ENCODE results near the gene NCOA1.

DNA sequence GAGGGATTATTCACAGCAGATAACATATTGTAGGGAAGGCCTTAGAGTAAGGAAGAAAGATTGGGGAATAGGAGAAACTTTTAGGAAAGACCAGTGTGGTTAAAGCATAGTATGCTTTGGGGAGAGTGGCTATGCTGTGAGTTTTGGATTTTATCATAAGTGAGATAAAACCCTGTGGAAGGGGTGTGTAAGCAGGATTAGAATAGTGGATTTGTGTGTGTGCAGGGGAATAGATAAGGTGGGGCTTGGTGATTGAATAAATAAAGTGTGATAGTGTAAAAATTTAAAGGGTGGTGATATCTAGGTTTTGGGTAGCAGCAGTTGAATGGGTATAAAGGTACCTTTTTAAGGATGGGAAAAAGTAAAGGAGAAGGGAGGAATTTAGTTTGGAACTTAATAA lies 137.7 kb downstream of the NCOA1 start:
- TF ChIP-seq, protein P1, sequence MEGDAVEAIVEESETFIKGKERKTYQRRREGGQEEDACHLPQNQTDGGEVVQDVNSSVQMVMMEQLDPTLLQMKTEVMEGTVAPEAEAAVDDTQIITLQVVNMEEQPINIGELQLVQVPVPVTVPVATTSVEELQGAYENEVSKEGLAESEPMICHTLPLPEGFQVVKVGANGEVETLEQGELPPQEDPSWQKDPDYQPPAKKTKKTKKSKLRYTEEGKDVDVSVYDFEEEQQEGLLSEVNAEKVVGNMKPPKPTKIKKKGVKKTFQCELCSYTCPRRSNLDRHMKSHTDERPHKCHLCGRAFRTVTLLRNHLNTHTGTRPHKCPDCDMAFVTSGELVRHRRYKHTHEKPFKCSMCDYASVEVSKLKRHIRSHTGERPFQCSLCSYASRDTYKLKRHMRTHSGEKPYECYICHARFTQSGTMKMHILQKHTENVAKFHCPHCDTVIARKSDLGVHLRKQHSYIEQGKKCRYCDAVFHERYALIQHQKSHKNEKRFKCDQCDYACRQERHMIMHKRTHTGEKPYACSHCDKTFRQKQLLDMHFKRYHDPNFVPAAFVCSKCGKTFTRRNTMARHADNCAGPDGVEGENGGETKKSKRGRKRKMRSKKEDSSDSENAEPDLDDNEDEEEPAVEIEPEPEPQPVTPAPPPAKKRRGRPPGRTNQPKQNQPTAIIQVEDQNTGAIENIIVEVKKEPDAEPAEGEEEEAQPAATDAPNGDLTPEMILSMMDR (IDR thresholded peaks at IDR 0.05; ENCODE audit: low read depth, low read length, missing input control): no peak
- TF ChIP-seq TAF1 (conservative IDR thresholded peaks at IDR 0.05) (no peak), JUND (IDR thresholded peaks at IDR 0.05) (no peak), MAX (IDR thresholded peaks at IDR 0.05) (no peak)
- TF ChIP-seq, protein P2, sequence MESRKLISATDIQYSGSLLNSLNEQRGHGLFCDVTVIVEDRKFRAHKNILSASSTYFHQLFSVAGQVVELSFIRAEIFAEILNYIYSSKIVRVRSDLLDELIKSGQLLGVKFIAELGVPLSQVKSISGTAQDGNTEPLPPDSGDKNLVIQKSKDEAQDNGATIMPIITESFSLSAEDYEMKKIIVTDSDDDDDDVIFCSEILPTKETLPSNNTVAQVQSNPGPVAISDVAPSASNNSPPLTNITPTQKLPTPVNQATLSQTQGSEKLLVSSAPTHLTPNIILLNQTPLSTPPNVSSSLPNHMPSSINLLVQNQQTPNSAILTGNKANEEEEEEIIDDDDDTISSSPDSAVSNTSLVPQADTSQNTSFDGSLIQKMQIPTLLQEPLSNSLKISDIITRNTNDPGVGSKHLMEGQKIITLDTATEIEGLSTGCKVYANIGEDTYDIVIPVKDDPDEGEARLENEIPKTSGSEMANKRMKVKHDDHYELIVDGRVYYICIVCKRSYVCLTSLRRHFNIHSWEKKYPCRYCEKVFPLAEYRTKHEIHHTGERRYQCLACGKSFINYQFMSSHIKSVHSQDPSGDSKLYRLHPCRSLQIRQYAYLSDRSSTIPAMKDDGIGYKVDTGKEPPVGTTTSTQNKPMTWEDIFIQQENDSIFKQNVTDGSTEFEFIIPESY (IDR thresholded peaks at IDR 0.05): no peak

Measured in liver (tissue), 3 donors.